Coronary artery (tissue), 2 donors: ENCODE data around the gene ABHD17B.

Experiments
- DNase-seq: peaks from one replicate; pipeline ENCODE4 v3.0.0-alpha.2; 2017; ENCODE audit warnings: low spot score
- H3K27ac ChIP-seq, 2 donors: fragments of 200-600 bp; sonication (generic); one replicate each; pipeline ENCODE4 v1.5.1; 2016 to 2019
- H3K4me3 ChIP-seq: fragments of 200-600 bp; sonication (generic); 2 replicates; pipeline ENCODE4 v1.5.1; 2016; ENCODE audit warnings: mild to moderate bottlenecking, moderate library complexity
- CTCF ChIP-seq: fragments of 200-600 bp; sonication (generic); IDR thresholded peaks from one replicate; pipeline ENCODE4 v1.5.1; 2019; ENCODE audit warnings: antibody characterized with exemption

The ABHD17B gene

DNA sequence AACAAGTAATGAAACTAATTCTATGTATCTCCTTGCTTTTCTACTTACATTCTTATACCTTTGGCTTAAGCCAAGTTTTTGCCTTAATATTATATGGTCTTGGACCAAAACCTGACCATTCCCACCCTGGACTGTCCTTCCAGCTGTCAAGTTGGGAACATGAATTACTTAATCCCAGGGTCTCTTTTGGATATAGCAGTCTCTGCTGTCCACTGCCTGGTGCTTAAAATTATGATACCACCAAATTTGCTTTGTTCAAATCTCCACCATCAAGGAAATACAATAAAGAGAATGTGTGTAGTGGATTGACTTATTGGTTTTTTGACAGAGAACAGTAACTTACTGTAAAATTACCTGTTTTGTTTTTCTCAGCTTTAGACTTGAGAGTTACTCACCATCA lies 66.2 kb downstream of the ABHD17B start:
- Histone ChIP-seq H3K27ac (no peak overlapping the region), H3K4me3 (no peak overlapping the region)
- DNase-seq, result no peak
- TF ChIP-seq CTCF, result no peak

GRCh38 chr9:71839668-71840067 lies 71.3 kb downstream of the ABHD17B start:
- Histone ChIP-seq H3K27ac (no peak overlapping the region), H3K4me3 (no peak overlapping the region)
- TF ChIP-seq CTCF, result no peak
- no peak for DNase-seq

GRCh38 chr9:71835596-71835995 lies 75.4 kb downstream of the ABHD17B start:
- no peak overlapping the region for H3K4me3 ChIP-seq
- no peak for TF ChIP-seq CTCF
- no peak for DNase-seq
- no peak overlapping the region for H3K27ac ChIP-seq

DNA sequence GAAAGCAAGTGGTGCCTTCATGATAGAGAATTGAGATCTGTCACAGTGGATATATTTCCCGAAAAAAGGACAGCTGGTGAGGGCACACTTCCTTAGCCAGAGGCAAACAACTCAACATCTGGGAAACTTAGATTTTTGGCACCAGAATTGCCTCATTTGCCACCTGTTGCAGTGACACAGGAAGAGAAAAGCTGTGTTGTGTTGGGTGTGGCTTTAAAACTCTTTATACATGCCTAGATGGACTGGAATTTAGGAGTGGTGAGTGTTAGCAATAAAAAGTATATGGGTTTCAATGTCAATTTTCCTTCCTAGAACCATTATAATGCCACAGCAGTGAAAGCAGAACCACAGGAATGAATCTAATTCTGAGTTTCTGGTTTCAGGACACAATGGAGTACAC lies 80.1 kb downstream of the ABHD17B start:
- Histone ChIP-seq H3K4me3 (no peak overlapping the region), H3K27ac (no peak overlapping the region)
- no peak for TF ChIP-seq CTCF
- DNase-seq, result no peak

- no peak for DNase-seq
- TF ChIP-seq CTCF, result no peak
- no peak overlapping the region for H3K27ac ChIP-seq
- no peak overlapping the region for H3K4me3 ChIP-seq
Measured at GRCh38 chr9:71830153-71830552, 80.8 kb downstream of the ABHD17B start.

GRCh38 chr9:71826279-71826678 lies 84.7 kb downstream of the ABHD17B start:
- Histone ChIP-seq H3K27ac (no peak overlapping the region), H3K4me3 (no peak overlapping the region)
- no peak for DNase-seq
- no peak for TF ChIP-seq CTCF

DNA sequence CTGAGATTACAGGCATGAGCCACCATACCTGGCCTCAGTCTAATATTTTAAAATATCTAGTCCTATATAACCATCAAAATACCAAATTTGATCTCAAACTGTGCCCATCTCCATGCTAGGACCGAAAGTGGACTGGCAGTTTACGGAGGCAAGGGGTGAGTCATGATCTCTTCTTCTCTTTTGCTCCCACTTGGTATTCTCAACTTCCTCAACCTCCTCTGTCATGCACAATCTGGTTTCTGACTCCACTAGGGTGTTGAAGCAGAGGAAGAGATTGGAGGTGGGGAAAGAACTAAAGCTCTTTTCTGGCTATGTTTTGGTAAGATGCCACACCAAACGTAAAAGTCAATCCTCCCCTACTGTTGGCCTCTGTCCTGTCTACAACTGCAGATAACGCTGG lies 86.7 kb downstream of the ABHD17B start:
- no peak overlapping the region for H3K27ac ChIP-seq
- DNase-seq, result no peak
- H3K4me3 ChIP-seq, result no peak overlapping the region
- TF ChIP-seq CTCF, result no peak
